K562 (cell line): Measurements from ENCODE around the gene DLX3. TPM values are rescaled to one million over a fixed set of nuclear protein-coding genes. Genes with fewer than 3 reads are reported as not detected.
"Not testable (repeated sequence)": the region's sequence is repeated elsewhere in the genome, so short reads cannot be mapped to it uniquely, and the experiment has no call there.

Experiments
- ATAC-seq: fragments of 200-7000 bp; cut with Tn5 transposase; 3 replicates; pipeline ENCODE4 v1.9.1; 2020; ENCODE audit warnings: moderate library complexity
- BruUV-seq: library from RNA; stranded (reverse); fragments of 400-500 nt; replicated peaks from 2 replicates; lab custom pipeline; 2021; lab: Mats Ljungman, UMichigan
- CTCF ChIA-PET: fragments of 300-600 bp; formaldehyde crosslinking; extraction: SDS; loops from one replicate; lab custom pipeline; 2021; ENCODE audit warnings: low intra/inter-chr PET ratio; lab: Yijun Ruan, JAX
- POLR2A ChIA-PET: fragments of 300-600, 350-650 bp; sonication (Branson Sonifier 250); formaldehyde crosslinking; extraction: SDS; loops from one replicate; lab custom pipeline; 2021; ENCODE audit warnings: antibody characterized with exemption, inconsistent platforms; lab: Yijun Ruan, JAX
- DNase-seq, 4 experiments: peaks; one replicate each; pipeline versions ENCODE4 v3.0.0 to v3.0.0-alpha.2; 2011 to 2018; ENCODE audit warnings: low spot score in 3 of 4, mixed read lengths in 3 of 4; ENCODE audit errors: extremely low read depth in 1 of 4
- FAIRE-seq: peaks from 2 replicates; lab custom pipeline; 2011; peaks lifted over from hg19 to GRCh38; lab: Jason Lieb, UNC
- H2AFZ ChIP-seq: 2 replicates; pipeline ENCODE4 v1.6.0; 2011; ENCODE audit warnings: low read depth, low read length, control low read depth, inconsistent platforms
- H3K27ac ChIP-seq: fragments of 200-600 bp; 3 replicates; pipeline ENCODE4 v1.8.0; 2011; ENCODE audit warnings: low read depth, mild to moderate bottlenecking, control low read depth, inconsistent platforms, low read length, moderate library complexity, mixed read lengths; ENCODE audit errors: extremely low read depth
- H3K27me3 ChIP-seq, 2 experiments: fragments of 300-600 bp in 1 of 2; 2 replicates in 1 of 2; 3 replicates in 1 of 2; pipeline versions ENCODE4 v1.6.0 to v1.8.0; 2011; ENCODE audit warnings: inconsistent platforms in 2 of 2, low read length in 2 of 2, mild to moderate bottlenecking in 1 of 2, mixed read lengths in 1 of 2, moderate library complexity in 1 of 2; ENCODE audit not compliant: control insufficient read depth in 2 of 2, insufficient read depth in 2 of 2
- H3K36me3 ChIP-seq: fragments of 300-600 bp; 3 replicates; pipeline ENCODE4 v1.8.0; 2011; ENCODE audit warnings: mild to moderate bottlenecking, low read length, inconsistent platforms; ENCODE audit not compliant: control insufficient read depth, insufficient read depth
- H3K4me1 ChIP-seq, 2 experiments: fragments of 200-600 bp in 1 of 2; replicated peaks in 1 of 2; 2 replicates in 1 of 2; 3 replicates in 1 of 2; pipeline versions ENCODE4 v1.5.1 to v1.8.0; 2011; ENCODE audit warnings: inconsistent platforms in 2 of 2, low read length in 2 of 2, mild to moderate bottlenecking in 1 of 2, mixed read lengths in 1 of 2, moderate library complexity in 1 of 2; ENCODE audit not compliant: control insufficient read depth in 2 of 2, insufficient read depth in 2 of 2
- H3K4me2 ChIP-seq: 2 replicates; pipeline ENCODE4 v1.6.1; 2011; ENCODE audit warnings: low read length, control low read depth, inconsistent platforms, mixed read lengths; ENCODE audit not compliant: insufficient read depth
- H3K4me3 ChIP-seq: fragments of 200-600 bp; sonication (generic), shearing (Covaris generic); 2 replicates; pipeline ENCODE4 v1.5.1; 2016; ENCODE audit warnings: control low read depth, inconsistent platforms
- H3K79me2 ChIP-seq: fragments of 200-600 bp; 3 replicates; pipeline ENCODE4 v1.8.0; 2011; ENCODE audit warnings: low read length, inconsistent platforms; ENCODE audit not compliant: control insufficient read depth, insufficient read depth
- H3K9ac ChIP-seq, 2 experiments: 2 replicates each; pipeline versions ENCODE4 v1.6.0 to v1.6.1; 2011; ENCODE audit warnings: low read depth in 2 of 2, low read length in 2 of 2, control low read depth in 1 of 2, inconsistent platforms in 1 of 2, mild to moderate bottlenecking in 1 of 2, mixed read lengths in 1 of 2; ENCODE audit not compliant: insufficient read depth in 1 of 2
- H3K9me1 ChIP-seq: one replicate; pipeline ENCODE4 v1.6.0; 2011; ENCODE audit warnings: inconsistent platforms, mild to moderate bottlenecking, low read length, moderate library complexity; ENCODE audit not compliant: control insufficient read depth, insufficient read depth
- H3K9me3 ChIP-seq: replicated peaks from 2 replicates; pipeline ENCODE4 v1.5.1; 2011; ENCODE audit warnings: low read depth, low read length, inconsistent platforms; ENCODE audit not compliant: control insufficient read depth, insufficient read depth
- H4K20me1 ChIP-seq: replicated peaks from 2 replicates; pipeline ENCODE4 v1.6.1; 2011; ENCODE audit warnings: low read length, inconsistent platforms, mixed read lengths; ENCODE audit not compliant: control insufficient read depth, insufficient read depth
- ERF ChIP-seq: fragments of 450-650 bp; formaldehyde crosslinking; IDR thresholded peaks from 2 replicates; pipeline ENCODE4 v1.4.0; 2020; ENCODE audit warnings: mild to moderate bottlenecking, mixed read lengths
- FOXA1 ChIP-seq: fragments of 450-650 bp; IDR thresholded peaks from 2 replicates; pipeline ENCODE4 v1.6.1; 2016; ENCODE audit warnings: mild to moderate bottlenecking, borderline replicate concordance
- HMG20B ChIP-seq: fragments of 250-450 bp; sonication (Bioruptor Pico); IDR thresholded peaks from 2 replicates; pipeline ENCODE4 v1.5.0; 2021; ENCODE audit warnings: mild to moderate bottlenecking
- ILK ChIP-seq: fragments of 450-650 bp; IDR thresholded peaks from 2 replicates; pipeline ENCODE4 v1.6.1; 2016; ENCODE audit warnings: missing genetic modification characterization, low read depth, mild to moderate bottlenecking, missing compliant biosample characterization, moderate library complexity, borderline replicate concordance
- NRF1 ChIP-seq, 2 experiments: fragments of 450-650 bp; IDR thresholded peaks in 1 of 2; conservative IDR thresholded peaks in 1 of 2; 2 replicates each; pipeline ENCODE4 v1.6.1; 2014; ENCODE audit warnings: mild to moderate bottlenecking in 2 of 2
- SMARCC2 ChIP-seq: fragments of 450-650 bp; IDR thresholded peaks from 2 replicates; pipeline ENCODE4 v1.6.1; 2017; ENCODE audit warnings: antibody characterized with exemption, moderate library complexity, mild to moderate bottlenecking, low read depth
- TEAD2 ChIP-seq: fragments of 450-650 bp; IDR thresholded peaks from 2 replicates; pipeline ENCODE4 v1.6.1; 2016; ENCODE audit warnings: missing genetic modification characterization, control low read depth, missing compliant biosample characterization
- ZC3H11A ChIP-seq: IDR thresholded peaks from 2 replicates; pipeline ENCODE4 v1.6.1; 2012; ENCODE audit warnings: low read depth, low read length, improper control_type of control experiment
- ZNF146 ChIP-seq: IDR thresholded peaks from one replicate; pipeline ENCODE4 v1.6.1; 2018; ENCODE audit warnings: missing compliant biosample characterization; ENCODE audit not compliant: unreplicated experiment
- WGBS: fragments of 100-300 bp; shearing (Covaris generic); methylation state at CpG from one replicate; pipeline ENCODE4 v1.1.6; 2016; ENCODE audit warnings: low coverage, mixed read lengths; ENCODE audit not compliant: insufficient coverage; ENCODE audit errors: missing lambda C conversion rate; 5-methylcytosine and 5-hydroxymethylcytosine counted together
- in situ Hi-C: fragments of 300-500 bp; cut with MboI; formaldehyde crosslinking; loops from 4 replicates; pipeline ENCODE4 v1.15.0; 2018; ENCODE audit warnings: inconsistent platforms, mixed read lengths
- intact Hi-C: fragments of 100-400 bp; cut with micrococcal nuclease; formaldehyde crosslinking; loops from 2 replicates; pipeline ENCODE4 v1.14.2; 2022
- polyA plus RNA-seq, 8 experiments: library from polyadenylated mRNA; depleted of rRNA in 4 of 8; stranded (reverse) in 5 of 8; unstranded in 3 of 8; fragments of >200 nt; fragmentation: Nextera tagmentation in 2 of 8; fragmentation: Illumina TruSeq in 1 of 8; extraction: Ambion mirVana in 2 of 8; extraction: Trizol in 1 of 8; gene quantifications; 2 replicates each; pipeline versions ENCODE4 v1.2.1 to v1.2.3, GENCODE V29; 2011 to 2014; ENCODE audit warnings: inconsistent platforms in 1 of 8, missing spikeins in 1 of 8
- total RNA-seq, 7 experiments: library from RNA; depleted of rRNA in 6 of 7; stranded (reverse); fragments of >200 nt in 6 of 7; fragmentation: Illumina TruSeq in 2 of 7; extraction: Trizol in 2 of 7; gene quantifications; 2 replicates each; pipeline versions ENCODE4 v1.2.1 to v1.2.3, GENCODE V29; 2011 to 2021; ENCODE audit warnings: low replicate concordance in 1 of 7

The DLX3 gene
- total and polyA plus RNA-seq, 9 of the 15 experiments (the other 6 are each of a cell fraction or from before 2014, with no cell fraction given): not detected

- H3K27me3 ChIP-seq: peaks cover 2 to 51% of the 10 kb centered on the region in 2 experiments; a peak in 2 of 5 replicates
- intact Hi-C loops, H2AFZ ChIP-seq, H3K36me3 ChIP-seq, CTCF ChIA-PET, H3K4me1 ChIP-seq, POLR2A ChIA-PET, H4K20me1 ChIP-seq, ATAC-seq, H3K9me1 ChIP-seq, DNase-seq, FAIRE-seq, H3K4me3 ChIP-seq, H3K4me2 ChIP-seq, H3K27ac ChIP-seq, H3K9ac ChIP-seq, H3K79me2 ChIP-seq, H3K9me3 ChIP-seq, BruUV-seq, in situ Hi-C loops: not testable (repeated sequence)
- TF ChIP-seq ZNF146 (CRISPR knock-in tag): peak; percentile 85
- 1% methylated on average over 5 of the region's 5 CpGs for WGBS
Measured at GRCh38 chr17:50040496-50040895, 45.5 kb upstream of the DLX3 start.

- in situ Hi-C loops: no loop called here
- no peaks in the 10 kb centered on the region for H3K79me2 ChIP-seq
- TF ChIP-seq NRF1 (conservative IDR thresholded peaks at IDR 0.05 in 1 of 2, IDR thresholded peaks at IDR 0.05 in 1 of 2): no peak
- no peak for TF ChIP-seq ERF (CRISPR knock-in tag)
- no peak for TF ChIP-seq SMARCC2
- no peak for TF ChIP-seq TEAD2 (tag)
- no peak for TF ChIP-seq FOXA1
- TF ChIP-seq ZC3H11A: no peak
- TF ChIP-seq ILK (tag): no peak
- TF ChIP-seq HMG20B (CRISPR knock-in tag): no peak
- H3K36me3 ChIP-seq: no peaks in the 10 kb centered on the region
- no peak overlapping the region for H2AFZ ChIP-seq
- H3K4me2 ChIP-seq: no peak overlapping the region
- no peaks in the 10 kb centered on the region; the same call in none of the 2 replicates for H4K20me1 ChIP-seq
- intact Hi-C loops: no loop called here
- ChIA-PET CTCF (no interaction called here), POLR2A (interaction anchor here (0.7 kb wide), 1 partner anchor 1287 kb away, joined by 4 read pairs; no protein-coding TSS in a partner anchor)
- no peak overlapping the region for H3K9ac ChIP-seq
- H3K9me1 ChIP-seq: no peaks in the 10 kb centered on the region
- no peak for ATAC-seq
- no peak overlapping the region for H3K4me3 ChIP-seq
- BruUV-seq: no TSS peak
- H3K27me3 ChIP-seq: peaks cover 4 to 56% of the 10 kb centered on the region in 2 experiments; a peak in 3 of 5 replicates
- FAIRE-seq: no peak
- 0% methylated on average over 4 of the region's 4 CpGs for WGBS
- no peaks in the 10 kb centered on the region for H3K4me1 ChIP-seq
- no peaks in the 10 kb centered on the region for H3K9me3 ChIP-seq
- no peak overlapping the region for H3K27ac ChIP-seq
- DNase-seq: no peak
Measured at GRCh38 chr17:50039058-50039457, 44.0 kb upstream of the DLX3 start.
